Spinal cord (tissue), 10 donors: Measurements from ENCODE around the gene PDGFRB. TPM values are rescaled to one million over a fixed set of nuclear protein-coding genes. Genes with fewer than 3 reads are reported as not detected.
"Not testable (repeated sequence)": the region's sequence is repeated elsewhere in the genome, so short reads cannot be mapped to it uniquely, and the experiment has no call there.

ENCODE experiments used
- DNase-seq, 6 donors: peaks; one replicate each; pipeline versions ENCODE4 v3.0.0 to v3.0.0-alpha.2; 2013 to 2015; ENCODE audit warnings: low spot score in 6 of 6, low read depth in 4 of 6
- H3K27ac ChIP-seq: one replicate; pipeline ENCODE4 v1.5.1; 2013; ENCODE audit warnings: low read depth, low read length, control low read depth
- H3K27me3 ChIP-seq: one replicate; pipeline ENCODE4 v1.6.1; 2013; ENCODE audit warnings: low read length; ENCODE audit not compliant: control insufficient read depth, insufficient read depth
- H3K36me3 ChIP-seq: one replicate; pipeline ENCODE4 v1.6.1; 2013; ENCODE audit warnings: low read length; ENCODE audit not compliant: control insufficient read depth, insufficient read depth
- H3K4me1 ChIP-seq: one replicate; pipeline ENCODE4 v1.6.1; 2013; ENCODE audit warnings: low read length; ENCODE audit not compliant: control insufficient read depth, insufficient read depth
- H3K4me3 ChIP-seq: one replicate; pipeline ENCODE4 v1.5.1; 2013; ENCODE audit warnings: low read depth, low read length, control low read depth
- H3K9me3 ChIP-seq: one replicate; pipeline ENCODE4 v1.6.1; 2013; ENCODE audit warnings: low read length; ENCODE audit not compliant: control insufficient read depth, insufficient read depth
- WGBS: methylation state at CpG from one replicate; pipeline ENCODE4 v1.1.5; 2013; ENCODE audit warnings: missing lambda C conversion rate; ENCODE audit not compliant: insufficient coverage; 5-methylcytosine and 5-hydroxymethylcytosine counted together
- polyA plus RNA-seq, 2 donors: library from polyadenylated mRNA; unstranded; fragments of 120-200 nt; gene quantifications; one replicate each; pipeline ENCODE4 v1.2.1, GENCODE V29; 2013; ENCODE audit not compliant: insufficient read length in 2 of 2
- total RNA-seq, 2 donors: library from RNA; depleted of rRNA in 1 of 2; stranded (reverse); fragments of 120-200 nt in 1 of 2; fragments of >200 nt in 1 of 2; gene quantifications; one replicate each; pipeline versions ENCODE4 v1.2.3 to v1.2.4, GENCODE V29; 2013 to 2014
- donor health status: healthy.

PDGFRB gene
- total and polyA plus RNA-seq, 4 donors = 53.0 to 121 (median 85.2) TPM

DNA sequence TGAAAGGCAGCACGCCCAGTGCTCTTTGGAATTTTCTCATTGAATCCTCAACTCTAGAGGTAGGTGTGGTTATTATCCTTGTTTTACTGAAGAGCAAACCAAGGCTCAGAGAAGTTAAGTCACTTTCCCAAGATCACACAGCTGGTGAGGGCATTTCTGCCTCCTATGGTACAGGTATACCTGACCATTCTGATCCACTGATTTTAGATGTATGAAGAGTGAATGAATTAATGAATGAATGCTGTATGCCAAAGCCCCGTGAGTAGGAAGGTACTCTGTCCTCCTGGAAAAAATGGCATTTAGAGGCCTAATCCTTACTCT is 51.1 kb downstream of the PDGFRB start:
- Histone ChIP-seq H3K27me3 (no peaks in the 10 kb centered on the region), H3K9me3 (no peaks in the 10 kb centered on the region), H3K36me3 (no peaks in the 10 kb centered on the region), H3K4me3 (no peak overlapping the region), H3K27ac (no peak overlapping the region), H3K4me1 (peaks cover 6% of the 10 kb centered on the region)
- DNase-seq = no peak
- 100% methylated on average over 1 of the region's 2 CpGs for WGBS

DNA sequence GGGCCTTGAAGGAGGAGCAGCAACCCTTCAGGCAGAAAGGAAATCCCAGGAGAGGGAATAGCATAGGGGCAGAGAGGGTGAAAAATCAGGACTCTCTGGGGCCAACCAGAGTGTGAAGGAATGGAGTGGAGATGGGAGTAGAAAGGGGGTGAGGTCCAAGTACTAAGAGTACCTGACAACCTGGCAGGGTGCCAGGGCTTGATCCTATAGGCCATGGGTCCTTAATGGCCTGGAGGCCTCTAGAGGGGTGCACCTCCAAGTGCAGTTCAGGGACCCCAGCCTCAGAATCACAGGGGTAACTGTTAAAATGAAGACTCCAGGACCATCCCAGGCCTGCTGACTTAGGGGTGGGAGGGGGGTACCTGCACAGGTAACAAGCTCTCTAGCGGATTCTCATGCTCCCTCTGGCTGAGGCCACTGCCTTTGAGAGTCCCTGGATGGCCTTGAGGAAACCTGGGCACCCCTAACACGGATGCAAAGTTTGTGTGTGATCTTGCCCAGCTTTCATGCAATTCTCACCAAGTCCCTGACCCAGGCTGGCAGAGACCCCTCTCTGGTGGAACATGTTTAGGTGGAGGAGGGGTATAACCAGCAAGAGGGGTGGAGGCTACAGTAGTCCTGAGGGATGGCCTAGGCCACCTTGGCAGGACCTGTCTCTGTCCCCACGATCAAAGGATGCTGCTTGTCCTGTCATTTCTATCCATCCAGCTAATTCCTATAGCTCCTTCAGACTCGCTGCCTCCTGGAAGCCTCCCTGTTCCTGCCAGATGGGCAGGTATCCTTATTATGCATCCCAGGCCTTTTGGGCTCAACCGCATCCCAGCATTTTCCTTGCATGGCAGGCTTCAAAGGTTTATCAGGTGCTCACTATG is 51.7 kb downstream of the PDGFRB start:
- H3K4me3 ChIP-seq = no peak overlapping the region
- 93% methylated on average over 5 of the region's 5 CpGs for WGBS
- DNase-seq = peak in 1 of 6 donors; percentile 0

DNA sequence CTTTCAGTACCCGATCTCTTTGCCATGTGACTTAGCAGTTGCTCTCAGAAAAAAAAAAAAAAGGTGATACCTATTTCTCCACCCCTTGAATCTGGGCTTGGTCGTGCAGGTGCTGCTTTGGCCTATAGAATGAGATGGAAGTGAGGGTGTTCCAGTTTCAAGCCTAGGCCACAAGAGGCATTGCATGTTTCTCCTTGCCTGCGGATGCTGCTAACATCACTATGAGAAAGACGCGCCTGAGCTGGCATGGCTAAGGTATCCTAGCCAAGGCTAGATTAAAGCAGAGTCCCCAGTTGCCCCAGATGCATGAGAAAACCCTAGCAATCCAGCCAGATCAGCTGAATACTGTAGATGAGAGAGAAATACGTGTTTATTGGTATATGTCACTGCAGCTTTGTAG is 54.6 kb downstream of the PDGFRB start:
- Histone ChIP-seq H3K27ac (no peak overlapping the region), H3K4me3 (no peak overlapping the region), H3K36me3 (no peaks in the 10 kb centered on the region), H3K27me3 (no peaks in the 10 kb centered on the region), H3K9me3 (no peaks in the 10 kb centered on the region), H3K4me1 (no peaks in the 10 kb centered on the region)
- 77% methylated on average over 4 of the region's 6 CpGs for WGBS
- peak in 1 of 6 donors; percentile 60 for DNase-seq

More for the DNA sequence above, 51.7 kb downstream of the PDGFRB start:
- H3K36me3 ChIP-seq = no peaks in the 10 kb centered on the region
- peaks cover 6% of the 10 kb centered on the region for H3K4me1 ChIP-seq
- no peaks in the 10 kb centered on the region for H3K27me3 ChIP-seq
- no peak overlapping the region for H3K27ac ChIP-seq
- no peaks in the 10 kb centered on the region for H3K9me3 ChIP-seq

DNA sequence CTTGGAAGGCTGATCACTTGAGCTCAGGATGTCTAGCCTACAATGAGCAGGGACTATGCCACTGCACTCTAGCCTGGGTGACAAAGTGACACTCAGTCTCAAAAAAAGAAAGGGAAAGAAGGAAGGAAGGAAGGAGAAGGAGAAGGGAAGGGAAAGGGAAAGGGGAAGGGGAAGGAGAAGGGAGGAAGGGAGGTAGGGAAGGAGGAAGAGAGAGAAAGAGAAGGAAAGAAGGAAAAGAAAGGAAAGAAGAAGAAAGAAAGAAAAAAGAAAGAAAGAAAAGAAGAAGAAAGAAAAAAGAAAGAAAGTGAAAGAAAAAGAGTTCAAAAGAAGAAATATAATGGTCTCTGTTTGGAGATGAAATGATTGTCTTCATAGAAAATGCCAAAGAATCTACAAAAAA is 58.5 kb downstream of the PDGFRB start:
- no peak for DNase-seq
- Histone ChIP-seq H3K4me3 (no peak overlapping the region), H3K27ac (no peak overlapping the region), H3K36me3 (no peaks in the 10 kb centered on the region), H3K4me1 (no peaks in the 10 kb centered on the region), H3K9me3 (no peaks in the 10 kb centered on the region), H3K27me3 (no peaks in the 10 kb centered on the region)

DNA sequence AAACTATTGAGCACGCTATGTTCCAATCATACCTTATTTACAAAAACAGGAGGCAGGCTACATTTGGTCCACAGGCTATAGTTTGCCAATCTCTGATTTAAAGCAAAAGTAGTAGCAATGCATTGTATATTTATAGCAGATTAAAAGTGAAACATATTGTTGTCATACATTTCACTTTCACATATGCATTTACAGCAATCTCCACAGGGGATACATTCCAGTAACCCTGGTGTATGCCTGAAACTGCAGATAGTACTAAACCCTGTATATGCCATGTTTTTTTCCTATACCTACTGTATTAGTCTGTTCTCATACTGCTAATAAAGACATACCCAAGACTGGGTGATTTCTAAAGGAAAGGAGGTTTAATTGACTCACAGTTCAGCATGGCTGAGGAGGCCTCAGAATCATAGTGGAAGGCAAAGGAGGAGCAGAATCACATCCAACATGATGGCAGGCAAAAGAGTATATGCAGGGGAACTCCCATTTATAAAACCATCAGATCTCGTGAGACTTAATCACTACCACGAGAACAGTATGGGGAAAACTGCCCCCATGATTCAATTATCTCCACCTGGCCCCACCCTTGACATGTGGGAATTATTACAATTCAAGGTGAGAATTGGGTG is 63.4 kb downstream of the PDGFRB start:
- H3K27me3 ChIP-seq = no peaks in the 10 kb centered on the region
- no CpG with 5 or more reads among the region's 3 CpGs for WGBS
- H3K36me3 ChIP-seq = no peaks in the 10 kb centered on the region
- no peaks in the 10 kb centered on the region for H3K9me3 ChIP-seq
- H3K4me1 ChIP-seq = no peaks in the 10 kb centered on the region
- H3K27ac ChIP-seq = no peak overlapping the region
- DNase-seq = no peak
- no peak overlapping the region for H3K4me3 ChIP-seq

DNA sequence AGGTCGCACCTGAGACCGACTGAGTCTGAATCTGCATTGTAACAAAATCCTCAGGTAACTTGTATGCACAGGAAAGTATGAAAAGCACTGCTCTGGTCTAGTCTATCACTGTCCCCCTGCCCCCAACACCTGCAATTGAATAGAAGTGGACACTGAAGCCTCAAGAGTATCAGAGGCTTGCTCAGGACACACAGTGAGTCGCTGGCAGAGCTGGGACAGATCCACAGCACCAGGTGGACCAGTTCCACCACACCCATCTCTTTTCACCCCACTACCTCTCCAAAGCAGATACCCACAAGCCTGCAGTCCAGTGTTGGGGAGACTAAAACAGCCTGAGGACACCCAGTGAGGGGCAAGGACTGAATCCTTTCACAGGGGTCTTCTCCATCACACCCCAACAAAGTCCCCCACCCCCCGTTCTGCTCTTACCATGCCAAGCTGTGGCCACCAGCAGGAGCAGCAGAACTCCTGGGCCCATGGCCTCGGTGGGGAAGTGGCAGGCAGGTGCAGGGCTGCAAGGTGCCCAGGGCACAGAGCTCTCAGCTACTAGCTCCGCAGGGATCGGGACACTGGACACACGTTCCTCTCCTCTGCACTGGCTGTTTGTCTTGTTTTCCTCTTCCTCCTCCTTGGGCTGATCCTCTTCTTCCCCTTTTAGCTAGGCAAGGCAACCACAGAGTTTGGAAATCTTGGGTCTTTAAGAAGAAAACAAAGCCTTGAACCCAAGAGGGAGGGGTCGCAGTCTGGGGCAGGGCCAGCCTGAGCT is 69.5 kb downstream of the PDGFRB start, which contains the start of gene CSF1R:
Gene CSF1R (minus strand): TSS at position 605 of the 766 bp plus-strand sequence. CDS start 127 bp downstream, at position 478.
- Histone ChIP-seq H3K27ac (no peak within 1 kb of the TSS), H3K9me3 (no peaks in the 10 kb centered on the region), H3K36me3 (no peaks in the 10 kb centered on the region), H3K4me1 (peaks cover 5% of the 10 kb centered on the region), H3K4me3 (peak within 1 kb of the TSS; percentile 17), H3K27me3 (no peaks in the 10 kb centered on the region)
- no peak for DNase-seq
- WGBS = 83% methylated on average over 9 of the region's 9 CpGs

DNA sequence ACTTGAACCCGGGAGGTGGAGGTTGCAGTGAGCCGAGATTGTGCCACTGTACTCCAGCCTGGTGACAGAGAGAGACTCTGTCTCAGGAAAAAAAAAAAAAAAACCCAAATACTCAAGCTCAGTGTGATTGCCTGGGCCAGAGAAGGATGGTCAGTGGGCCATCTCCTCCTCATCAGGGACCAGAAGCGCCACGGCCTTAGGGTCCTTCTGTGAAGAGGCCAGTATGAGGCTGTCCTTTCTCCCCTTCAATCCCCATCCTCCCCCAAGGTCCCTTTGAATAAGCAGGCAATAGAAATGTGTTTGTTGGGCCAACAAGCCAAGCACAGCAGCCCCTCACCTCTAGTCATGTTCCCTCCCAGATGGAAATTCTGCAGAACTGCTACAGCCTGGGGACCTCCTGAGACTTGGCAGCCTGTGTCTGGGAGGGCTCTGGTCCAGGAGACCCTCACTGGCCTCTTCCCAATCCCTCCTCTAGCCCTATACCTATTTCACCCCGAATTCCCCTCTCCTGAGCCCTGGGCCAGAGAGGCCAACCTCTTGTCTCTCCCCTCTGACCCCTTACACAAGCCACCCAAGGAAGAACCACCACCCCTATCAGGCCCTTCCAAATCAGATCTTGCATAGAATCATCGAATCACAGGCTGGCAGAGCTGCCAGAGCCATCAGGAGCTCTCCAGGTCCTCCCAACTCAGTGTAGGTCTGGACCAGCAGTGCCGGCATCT is 70.3 kb downstream of the PDGFRB start:
- Histone ChIP-seq H3K27me3 (no peaks in the 10 kb centered on the region), H3K4me1 (peaks cover 11% of the 10 kb centered on the region), H3K9me3 (no peaks in the 10 kb centered on the region), H3K36me3 (no peaks in the 10 kb centered on the region), H3K27ac (no peak overlapping the region), H3K4me3 (peak overlapping the region; percentile 17)
- no peak for DNase-seq
- 62% methylated on average over 5 of the region's 7 CpGs for WGBS

DNA sequence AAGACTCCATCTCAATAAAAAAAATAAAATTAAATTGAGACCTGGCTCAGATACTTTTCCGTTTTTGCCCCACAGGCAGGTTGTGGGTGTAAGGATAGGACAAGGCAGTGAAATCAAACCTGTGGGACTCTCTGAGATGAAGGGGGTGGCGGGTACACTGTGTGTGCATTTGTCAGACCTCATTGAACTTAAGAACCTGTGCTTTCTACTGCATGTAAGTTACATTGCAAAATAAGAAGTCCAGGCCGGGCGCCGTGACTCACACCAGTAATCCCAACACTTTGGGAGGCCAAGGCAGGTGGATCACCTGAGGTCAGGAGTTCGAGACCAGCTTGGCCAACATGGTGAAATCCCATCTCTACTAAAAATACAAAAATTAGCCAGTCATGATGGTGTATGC is 70.9 kb downstream of the PDGFRB start:
- H3K27ac ChIP-seq, DNase-seq, H3K36me3 ChIP-seq, H3K9me3 ChIP-seq, H3K27me3 ChIP-seq, H3K4me3 ChIP-seq: not testable (repeated sequence)
- H3K4me1 ChIP-seq = peaks cover 11% of the 10 kb centered on the region
- 94% methylated on average over 3 of the region's 6 CpGs for WGBS

DNA sequence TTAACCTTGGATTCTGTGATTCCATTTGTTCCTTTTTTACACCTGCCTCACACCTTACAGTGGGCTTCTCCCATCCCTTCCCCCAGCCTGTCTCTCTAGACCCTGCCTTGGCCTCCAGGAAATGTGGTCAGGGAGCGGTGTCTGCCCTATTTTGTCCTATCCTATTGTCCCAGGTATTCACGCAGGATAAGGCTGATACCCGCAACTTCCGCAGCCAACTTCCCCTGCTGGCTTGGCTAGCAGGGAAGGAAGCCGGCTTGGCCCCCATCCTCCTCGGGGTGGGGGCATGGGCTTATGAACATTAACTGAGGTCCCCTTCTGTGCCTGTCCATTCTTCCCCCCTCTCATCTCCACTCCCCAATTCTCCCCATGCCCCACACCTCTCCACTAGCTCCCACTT is 72.8 kb downstream of the PDGFRB start:
- Histone ChIP-seq H3K27ac (no peak overlapping the region), H3K4me3 (no peak overlapping the region), H3K27me3 (no peaks in the 10 kb centered on the region), H3K9me3 (no peaks in the 10 kb centered on the region), H3K36me3 (no peaks in the 10 kb centered on the region), H3K4me1 (peaks cover 11% of the 10 kb centered on the region)
- DNase-seq = peak in 1 of 6 donors; percentile 2
- 79% methylated on average over 6 of the region's 6 CpGs for WGBS
